Small intestine (tissue), 7 donors: ENCODE data around the gene TAB3. TPM values are rescaled to one million over a fixed set of nuclear protein-coding genes. Genes with fewer than 3 reads are reported as not detected.
"Not testable (repeated sequence)": the region's sequence is repeated elsewhere in the genome, so short reads cannot be mapped to it uniquely, and the experiment has no call there.

Experiments
- DNase-seq, 2 donors: peaks; one replicate each; pipeline versions ENCODE4 v3.0.0 to v3.0.0-alpha.2; 2013
- FAIRE-seq: peaks from 2 replicates; lab custom pipeline; 2012; peaks lifted over from hg19 to GRCh38; lab: Jason Lieb, UNC
- H3K27ac ChIP-seq, 3 donors: one replicate each; pipeline ENCODE4 v1.5.1; 2013; ENCODE audit warnings: low read length in 2 of 3, mild to moderate bottlenecking in 2 of 3, control low read depth in 1 of 3, inconsistent platforms in 1 of 3, low read depth in 1 of 3, moderate library complexity in 1 of 3
- H3K27me3 ChIP-seq, 3 donors: one replicate each; pipeline ENCODE4 v1.6.1; 2013; ENCODE audit warnings: low read length in 3 of 3, inconsistent platforms in 1 of 3; ENCODE audit not compliant: control insufficient read depth in 3 of 3, insufficient read depth in 3 of 3
- H3K36me3 ChIP-seq, 3 donors: one replicate each; pipeline ENCODE4 v1.6.1; 2013; ENCODE audit warnings: low read length in 3 of 3, inconsistent platforms in 1 of 3, low read depth in 1 of 3, mild to moderate bottlenecking in 1 of 3, moderate library complexity in 1 of 3; ENCODE audit not compliant: control insufficient read depth in 3 of 3, insufficient read depth in 2 of 3
- H3K4me1 ChIP-seq, 3 donors: one replicate each; pipeline ENCODE4 v1.6.1; 2013; ENCODE audit warnings: low read length in 2 of 3, inconsistent platforms in 1 of 3, low read depth in 1 of 3, mild to moderate bottlenecking in 1 of 3, moderate library complexity in 1 of 3; ENCODE audit not compliant: control insufficient read depth in 3 of 3, insufficient read depth in 2 of 3
- H3K4me3 ChIP-seq, 3 donors: one replicate each; pipeline ENCODE4 v1.5.1; 2013; ENCODE audit warnings: low read length in 3 of 3, control low read depth in 1 of 3, inconsistent platforms in 1 of 3, low read depth in 1 of 3, mild to moderate bottlenecking in 1 of 3, moderate library complexity in 1 of 3
- H3K9me3 ChIP-seq, 2 donors: one replicate each; pipeline ENCODE4 v1.6.1; 2013; ENCODE audit warnings: low read depth in 1 of 2, low read length in 1 of 2; ENCODE audit not compliant: control insufficient read depth in 2 of 2, insufficient read depth in 1 of 2
- WGBS, 3 donors: extraction: QIAGEN DNeasy Blood & Tissue Kit; methylation state at CpG; one replicate each; pipeline ENCODE4 v1.1.7; 2013; 5-methylcytosine and 5-hydroxymethylcytosine counted together
- polyA plus RNA-seq, 4 donors: library from polyadenylated mRNA; stranded (reverse) in 3 of 4; unstranded in 1 of 4; fragments of 200-250 nt in 3 of 4; fragments of 120-200 nt in 1 of 4; gene quantifications; one replicate each; pipeline versions ENCODE4 v1.2.1 to v1.2.3, GENCODE V29; 2013
- donor health status: healthy with polysubstance abuse.
- donor health status: control.
- donor health status: control.
- donor health status: Bipolar disorder and iron deficiency.
- donor health status: healthy.

Gene TAB3
- polyA plus RNA-seq, 4 donors, result 5.4 to 55.6 (median 7.8) TPM

GRCh38 chrX:30800901-30801300 lies 88.2 kb downstream of the TAB3 start:
- Histone ChIP-seq H3K9me3 (no peaks in the 10 kb centered on the region), H3K4me3 (no peak overlapping the region), H3K27ac (no peak overlapping the region), H3K36me3 (no peaks in the 10 kb centered on the region), H3K4me1 (no peaks in the 10 kb centered on the region), H3K27me3 (no peaks in the 10 kb centered on the region)
- FAIRE-seq (no peak), DNase-seq (no peak)
- WGBS, 3 donors, result 57 to 71% (median 58%) methylated on average over 1 of the region's 1 CpG

DNA sequence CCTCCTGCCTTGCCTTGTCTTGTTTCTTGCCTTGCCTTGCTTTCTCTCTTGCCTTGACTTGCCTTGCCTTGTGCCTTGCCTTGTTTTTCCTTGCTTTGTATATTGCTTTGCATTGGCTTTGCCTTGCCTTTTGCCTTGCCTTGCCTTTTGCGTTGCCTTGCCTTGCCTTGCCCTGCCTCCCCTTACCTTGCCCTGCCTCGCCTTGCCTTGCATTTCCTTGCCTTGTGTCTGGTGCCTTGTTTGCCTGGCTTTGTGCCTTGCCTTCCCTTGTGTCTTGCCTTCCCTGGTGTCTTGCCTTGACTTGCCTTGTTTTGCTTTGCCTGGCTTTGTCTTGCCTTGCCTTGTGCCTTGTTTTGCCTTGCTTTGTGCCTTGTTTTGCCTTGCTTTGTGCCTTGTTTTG lies 89.7 kb downstream of the TAB3 start:
- H3K27me3 ChIP-seq, result no peaks in the 10 kb centered on the region
- no peak overlapping the region for H3K4me3 ChIP-seq
- H3K4me1 ChIP-seq, result no peaks in the 10 kb centered on the region
- H3K36me3 ChIP-seq, result no peaks in the 10 kb centered on the region
- WGBS, 3 donors, result 79 to 87% (median 80%) methylated on average over 2 of the region's 2 CpGs
- H3K27ac ChIP-seq, result no peak overlapping the region
- H3K9me3 ChIP-seq, result no peaks in the 10 kb centered on the region
- FAIRE-seq, result no peak
- DNase-seq, result no peak

- H3K9me3 ChIP-seq, result no peaks in the 10 kb centered on the region
- H3K36me3 ChIP-seq, result no peaks in the 10 kb centered on the region
- no peaks in the 10 kb centered on the region for H3K27me3 ChIP-seq
- H3K27ac ChIP-seq, result no peak overlapping the region
- FAIRE-seq (no peak), DNase-seq (no peak)
- H3K4me1 ChIP-seq, result no peaks in the 10 kb centered on the region
- H3K4me3 ChIP-seq, result no peak overlapping the region
- 93 to 94% (median 93%) methylated on average over 3 of the region's 3 CpGs for WGBS, 3 donors
Observed at GRCh38 chrX:30798810-30799209, 90.2 kb downstream of the TAB3 start.

DNA sequence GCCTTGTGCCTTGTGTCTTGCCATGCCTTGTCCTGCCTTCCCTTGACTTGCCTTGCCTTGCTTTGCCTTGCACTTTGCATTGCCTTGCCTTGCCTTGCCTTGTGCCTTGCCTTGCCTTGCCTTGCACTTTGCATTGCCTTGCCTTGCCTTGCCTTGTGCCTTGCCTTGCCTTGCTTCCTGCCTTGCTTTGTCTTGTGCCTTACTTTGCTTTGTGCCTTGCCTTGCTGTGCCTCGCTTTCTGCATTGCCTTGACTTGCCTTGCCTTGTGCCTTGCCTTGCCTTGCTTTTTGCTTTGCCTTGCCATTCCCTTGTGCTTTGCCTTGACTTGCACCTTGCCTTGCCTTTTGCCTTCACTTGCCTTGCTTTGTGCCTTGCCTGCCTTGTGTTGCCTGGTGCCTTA lies 91.8 kb downstream of the TAB3 start:
- FAIRE-seq, H3K4me1 ChIP-seq, H3K36me3 ChIP-seq, DNase-seq, H3K27me3 ChIP-seq, H3K27ac ChIP-seq, H3K9me3 ChIP-seq, H3K4me3 ChIP-seq: not testable (repeated sequence)
- WGBS, 3 donors, result 58 to 84% (median 67%) methylated on average over 1 of the region's 1 CpG

GRCh38 chrX:30795981-30796958 lies 92.8 kb downstream of the TAB3 start:
- Histone ChIP-seq H3K27me3 (no peaks in the 10 kb centered on the region), H3K9me3 (no peaks in the 10 kb centered on the region), H3K4me3 (no peak overlapping the region), H3K27ac (no peak overlapping the region), H3K36me3 (no peaks in the 10 kb centered on the region), H3K4me1 (no peaks in the 10 kb centered on the region)
- DNase-seq, result no peak
- no peak for FAIRE-seq
- 79 to 90% (median 87%) methylated on average over 6 of the region's 6 CpGs for WGBS, 3 donors

- no peak overlapping the region for H3K27ac ChIP-seq
- FAIRE-seq, result no peak
- DNase-seq, result no peak
- no peaks in the 10 kb centered on the region for H3K4me1 ChIP-seq
- no peak overlapping the region for H3K4me3 ChIP-seq
- H3K36me3 ChIP-seq, result no peaks in the 10 kb centered on the region
- no peaks in the 10 kb centered on the region for H3K9me3 ChIP-seq
- WGBS, 3 donors, result 73 to 95% (median 81%) methylated on average over 2 of the region's 2 CpGs
- H3K27me3 ChIP-seq, result no peaks in the 10 kb centered on the region
Observed at GRCh38 chrX:30794497-30794896, 94.6 kb downstream of the TAB3 start.

DNA sequence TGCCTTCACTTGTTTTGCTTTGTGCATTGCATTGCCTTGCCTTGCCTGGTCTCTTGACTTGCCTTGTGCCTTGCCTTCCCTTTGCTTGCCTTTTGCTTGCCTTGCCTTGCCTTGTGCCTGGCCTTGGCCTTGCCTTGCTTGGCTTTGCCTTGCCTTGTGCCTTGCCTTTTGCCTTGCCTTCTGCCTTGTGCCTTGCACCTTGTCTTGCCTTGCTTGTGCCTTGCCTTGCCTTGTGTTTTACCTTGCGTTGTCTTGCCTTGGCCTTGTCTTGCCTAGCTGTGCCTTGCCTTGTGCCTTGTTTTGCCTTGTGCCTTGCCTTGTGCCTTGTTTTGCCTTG lies 95.3 kb downstream of the TAB3 start:
- H3K4me3 ChIP-seq, result no peak overlapping the region
- DNase-seq (no peak), FAIRE-seq (no peak)
- no peaks in the 10 kb centered on the region for H3K27me3 ChIP-seq
- H3K9me3 ChIP-seq, result no peaks in the 10 kb centered on the region
- 94 to 100% (median 99%) methylated on average over 1 of the region's 1 CpG for WGBS, 3 donors
- no peaks in the 10 kb centered on the region for H3K36me3 ChIP-seq
- H3K4me1 ChIP-seq, result no peaks in the 10 kb centered on the region
- no peak overlapping the region for H3K27ac ChIP-seq

GRCh38 chrX:30793075-30793766 lies 95.8 kb downstream of the TAB3 start:
- Histone ChIP-seq H3K27me3 (no peaks in the 10 kb centered on the region), H3K4me3 (no peak overlapping the region), H3K4me1 (no peaks in the 10 kb centered on the region), H3K9me3 (no peaks in the 10 kb centered on the region), H3K36me3 (no peaks in the 10 kb centered on the region), H3K27ac (no peak overlapping the region)
- WGBS, 3 donors, result 84 to 97% (median 87%) methylated on average over 3 of the region's 3 CpGs
- FAIRE-seq (no peak), DNase-seq (no peak)
